ENCODE results near the gene ZNF700.
"Not testable (repeated sequence)": the region's sequence is repeated elsewhere in the genome, so short reads cannot be mapped to it uniquely, and the experiment has no call there.

DNA sequence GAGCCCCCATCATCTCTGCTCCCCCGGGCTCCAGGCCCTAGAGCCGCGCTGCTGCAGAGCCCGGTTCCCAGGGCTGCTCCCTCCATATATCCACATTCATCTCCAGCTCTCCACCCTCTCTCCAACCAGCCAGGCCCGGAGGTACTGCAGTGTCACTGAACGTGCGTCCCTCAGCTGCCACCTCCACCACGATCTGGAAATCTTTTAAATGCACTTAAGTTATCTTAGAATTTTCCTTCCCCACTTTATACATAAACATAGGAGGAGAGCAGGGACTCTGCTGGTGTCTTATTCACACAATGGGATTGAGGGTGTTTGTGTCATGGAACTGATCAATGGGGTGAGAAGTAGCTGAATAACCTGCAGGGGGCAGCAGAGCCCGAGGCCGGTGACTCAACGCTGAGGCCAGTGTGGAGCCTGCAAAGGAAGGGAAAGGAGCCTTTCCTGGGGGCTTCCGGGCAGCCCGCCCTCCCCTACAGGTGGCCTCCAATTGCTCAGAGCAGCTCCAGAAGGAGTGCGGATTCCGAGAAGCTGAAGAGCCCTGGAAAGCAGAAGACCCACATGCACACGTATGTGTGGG is 45.1 kb upstream of the ZNF700 start:
- TF ChIP-seq ZNF248 (tag by site-specific recombination; IDR thresholded peaks at IDR 0.05); ZNF785 (tag by site-specific recombination; IDR thresholded peaks at IDR 0.05); ZNF335 (tag by site-specific recombination; conservative IDR thresholded peaks at IDR 0.05); ZNF174 (tag by site-specific recombination; IDR thresholded peaks at IDR 0.05): not testable (repeated sequence)
- TF ChIP-seq, protein P1, sequence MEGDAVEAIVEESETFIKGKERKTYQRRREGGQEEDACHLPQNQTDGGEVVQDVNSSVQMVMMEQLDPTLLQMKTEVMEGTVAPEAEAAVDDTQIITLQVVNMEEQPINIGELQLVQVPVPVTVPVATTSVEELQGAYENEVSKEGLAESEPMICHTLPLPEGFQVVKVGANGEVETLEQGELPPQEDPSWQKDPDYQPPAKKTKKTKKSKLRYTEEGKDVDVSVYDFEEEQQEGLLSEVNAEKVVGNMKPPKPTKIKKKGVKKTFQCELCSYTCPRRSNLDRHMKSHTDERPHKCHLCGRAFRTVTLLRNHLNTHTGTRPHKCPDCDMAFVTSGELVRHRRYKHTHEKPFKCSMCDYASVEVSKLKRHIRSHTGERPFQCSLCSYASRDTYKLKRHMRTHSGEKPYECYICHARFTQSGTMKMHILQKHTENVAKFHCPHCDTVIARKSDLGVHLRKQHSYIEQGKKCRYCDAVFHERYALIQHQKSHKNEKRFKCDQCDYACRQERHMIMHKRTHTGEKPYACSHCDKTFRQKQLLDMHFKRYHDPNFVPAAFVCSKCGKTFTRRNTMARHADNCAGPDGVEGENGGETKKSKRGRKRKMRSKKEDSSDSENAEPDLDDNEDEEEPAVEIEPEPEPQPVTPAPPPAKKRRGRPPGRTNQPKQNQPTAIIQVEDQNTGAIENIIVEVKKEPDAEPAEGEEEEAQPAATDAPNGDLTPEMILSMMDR (tag by site-specific recombination; IDR thresholded peaks at IDR 0.05), result not testable (repeated sequence)
